Activated CD4-positive, alpha-beta T cell treated with anti-CD3 and anti-CD28 coated beads, Interleukin-2, amount 50 U/mL, for 4 hours (primary cell): Measurements from ENCODE around the gene EDN2.

Experiments used
- DNase-seq, 2 experiments: peaks; one replicate each; pipeline ENCODE4 v3.0.0-alpha.2; 2020

The EDN2 gene

GRCh38 chr1:41482001-41482765 lies 2.3 kb downstream of the EDN2 start:
- DNase-seq, result no peak

DNA sequence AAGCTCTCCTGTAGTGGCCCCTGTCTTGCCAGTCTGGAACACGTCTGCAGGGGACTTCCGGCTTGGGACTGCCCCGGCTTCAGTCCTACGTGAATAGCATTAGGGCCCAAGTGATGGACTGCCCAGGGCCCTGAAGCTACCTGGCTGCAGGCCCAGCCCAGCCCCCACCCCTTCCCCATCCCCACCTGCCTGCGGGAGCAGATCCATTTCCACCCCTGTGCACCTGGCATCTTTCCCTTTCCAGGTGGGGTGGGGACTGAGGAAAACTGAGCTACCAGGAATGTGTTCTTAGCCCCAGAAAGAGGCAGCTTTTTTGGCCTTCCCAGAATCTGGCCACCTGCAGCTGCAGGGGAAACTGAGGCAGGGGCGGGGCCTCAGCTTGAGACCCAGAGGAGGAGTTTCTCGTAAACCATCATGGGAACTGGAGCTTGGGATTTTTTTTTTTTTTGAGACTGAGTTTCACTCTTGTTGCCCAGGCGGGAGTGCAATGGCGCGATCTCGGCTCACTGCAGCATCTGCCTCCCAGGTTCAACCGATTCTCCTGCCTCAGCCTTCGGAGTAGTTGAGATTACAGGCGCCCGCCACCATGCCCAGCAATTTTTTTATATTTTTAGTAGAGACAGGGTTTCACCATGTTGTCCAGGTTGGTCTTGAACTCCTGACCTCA lies 3.2 kb downstream of the EDN2 start:
- DNase-seq, result no peak

DNA sequence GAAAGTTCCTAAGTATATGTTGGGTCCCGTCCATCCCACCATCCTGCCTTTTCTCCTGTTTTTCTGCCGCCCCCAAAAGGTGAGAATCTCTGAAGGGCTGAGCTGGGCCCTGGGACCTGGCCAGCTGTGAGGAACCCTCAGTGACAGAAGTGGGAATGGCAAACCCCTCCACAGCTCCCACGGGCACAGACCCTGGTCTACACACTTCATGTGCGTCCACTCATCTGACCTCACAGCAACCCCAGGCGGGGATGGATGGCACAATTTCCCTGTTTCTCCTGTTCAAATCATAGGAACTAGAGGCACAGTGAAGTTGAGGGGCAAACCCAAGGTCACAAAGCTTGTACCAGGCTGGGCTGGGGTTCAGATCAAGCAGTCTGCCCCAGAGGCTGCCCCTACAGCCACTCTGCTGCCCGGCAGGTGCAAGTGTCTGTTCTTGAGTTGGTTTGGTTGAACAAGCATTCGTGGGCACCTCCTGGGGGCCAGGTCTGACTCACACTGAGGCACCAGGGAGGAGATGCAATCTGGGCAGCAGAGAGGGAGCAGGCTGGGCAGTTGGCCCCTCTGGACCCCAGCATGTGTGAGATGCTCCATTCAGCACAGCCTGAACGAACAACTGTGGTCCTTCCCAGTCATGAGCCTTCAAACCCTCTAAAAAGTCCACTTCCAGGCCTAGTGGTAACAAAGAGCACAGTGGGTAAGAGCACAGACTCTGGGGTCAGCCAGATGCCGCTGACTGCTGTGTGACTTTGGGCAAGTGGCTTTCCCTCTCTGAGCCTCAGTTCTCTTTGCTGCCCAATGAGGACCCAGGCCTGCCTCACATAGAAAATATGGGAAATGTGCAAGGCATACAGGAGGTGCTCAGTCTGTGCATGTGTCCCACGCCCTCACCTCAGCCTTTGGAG lies 4.0 kb downstream of the EDN2 start:
- no peak for DNase-seq

DNA sequence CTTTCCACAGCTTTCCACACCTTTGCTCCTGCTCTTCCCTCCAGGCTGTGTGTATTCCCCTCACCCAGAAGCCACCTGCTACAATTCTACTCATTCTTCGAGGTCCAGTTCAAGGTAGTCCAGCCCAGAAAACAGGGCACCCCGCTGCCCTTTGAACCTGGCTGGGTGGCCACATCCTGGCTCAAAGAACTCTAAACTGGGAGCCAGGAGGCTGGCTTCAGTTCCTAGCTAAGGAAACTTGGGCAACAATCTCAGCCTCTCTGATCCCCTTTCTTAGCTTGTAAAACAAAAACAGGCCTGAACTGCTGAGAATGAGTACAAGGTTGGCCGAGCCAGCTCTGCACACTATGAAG lies 4.7 kb downstream of the EDN2 start:
- DNase-seq, result no peak

DNA sequence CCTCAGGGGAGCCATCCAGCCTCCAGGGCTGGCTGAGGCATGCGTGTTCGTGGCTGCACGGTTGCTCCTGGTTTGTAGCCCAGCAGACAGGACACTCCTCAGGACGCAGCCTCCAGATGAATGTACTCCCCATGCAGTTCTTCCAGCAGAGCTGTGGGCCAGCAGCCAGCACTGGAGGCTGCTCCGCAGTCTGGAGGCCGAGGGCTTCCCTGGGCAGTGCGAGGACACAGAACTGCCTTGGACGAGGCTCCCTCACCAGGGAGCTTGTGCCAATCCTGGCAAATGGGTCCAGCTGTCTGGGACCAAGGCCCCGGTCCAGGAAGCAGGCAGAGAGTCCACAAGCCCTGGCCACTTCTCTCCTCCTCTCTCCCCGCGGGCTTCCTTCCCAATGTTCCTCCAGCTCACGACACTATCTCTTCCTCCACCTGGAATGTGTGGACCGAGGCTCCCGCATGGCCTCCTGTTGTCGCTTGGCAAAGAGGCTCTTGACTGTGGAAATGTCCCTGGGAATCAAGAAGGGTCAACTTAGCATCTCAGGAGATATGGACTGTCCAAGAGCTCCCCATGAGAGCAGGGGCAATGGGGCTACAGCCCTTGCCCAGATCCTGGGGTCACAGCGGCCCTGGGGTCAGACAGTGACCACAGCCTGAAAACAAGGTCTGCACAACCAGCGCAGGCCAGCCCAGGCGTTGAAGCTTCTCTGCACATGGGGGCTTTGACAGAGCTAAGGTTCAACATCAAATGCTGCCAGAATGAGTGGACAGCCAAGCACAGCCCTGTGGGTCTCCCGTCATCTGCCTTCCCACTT lies 5.3 kb downstream of the EDN2 start:
- no peak for DNase-seq

DNA sequence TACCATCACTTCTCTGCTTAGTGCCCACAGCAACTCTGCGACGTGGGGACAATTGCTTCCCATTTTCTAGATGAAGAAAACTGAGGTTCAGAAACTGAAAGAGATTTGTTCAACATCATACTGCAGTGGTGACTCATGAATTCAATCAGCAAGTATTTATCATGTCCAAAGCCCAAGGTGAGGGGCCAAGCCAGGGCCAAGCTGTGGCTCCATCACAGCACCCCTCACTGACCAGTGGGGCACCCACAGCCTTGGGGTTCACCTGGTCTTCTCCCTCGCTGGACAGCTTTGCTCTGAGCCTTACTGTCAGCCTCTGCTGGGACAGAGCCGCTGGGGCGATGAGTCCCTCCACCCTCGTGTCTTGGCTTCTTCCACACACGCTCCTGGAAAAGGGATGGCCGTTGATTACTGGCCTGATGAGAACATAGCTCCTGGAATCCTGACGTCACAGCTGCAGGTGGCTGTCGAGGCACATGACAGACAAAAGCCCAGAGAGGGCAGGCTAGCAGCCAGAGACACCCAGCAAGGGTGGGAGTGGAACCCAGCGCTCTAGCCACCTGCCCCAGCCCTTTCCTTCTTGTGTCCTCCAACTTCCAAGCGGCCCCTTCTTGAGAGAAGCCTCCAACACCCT lies 6.2 kb downstream of the EDN2 start:
- no peak for DNase-seq

DNA sequence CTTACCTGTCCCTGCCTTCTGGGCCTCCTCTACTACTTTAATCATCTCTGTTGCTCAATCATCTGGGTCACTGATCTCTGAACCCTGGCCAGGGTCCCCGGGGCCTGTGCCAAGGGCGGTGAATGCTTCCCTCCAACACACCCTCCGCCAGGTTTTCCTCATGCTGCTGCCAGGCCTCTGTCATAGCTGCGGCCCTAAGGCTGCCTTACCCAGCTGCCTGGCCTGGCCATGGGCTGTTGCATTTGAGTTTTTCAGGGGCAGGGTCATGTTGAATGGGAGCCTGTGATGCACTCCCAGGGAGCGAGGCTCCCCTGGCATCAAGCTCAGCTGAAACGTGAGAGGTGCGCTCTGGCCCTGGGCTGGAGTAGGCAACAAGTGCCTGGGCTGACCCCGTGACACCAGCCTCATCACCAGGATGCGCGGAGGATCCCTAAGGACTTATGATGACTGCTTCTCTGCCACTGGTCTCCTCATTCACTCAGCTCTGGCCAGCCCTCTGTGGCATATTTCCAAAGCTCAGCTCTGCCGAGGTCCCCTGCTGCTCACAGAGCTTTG lies 7.6 kb downstream of the EDN2 start:
- DNase-seq, result no peak

GRCh38 chr1:41475859-41476567 lies 8.5 kb downstream of the EDN2 start:
- DNase-seq, result no peak

DNA sequence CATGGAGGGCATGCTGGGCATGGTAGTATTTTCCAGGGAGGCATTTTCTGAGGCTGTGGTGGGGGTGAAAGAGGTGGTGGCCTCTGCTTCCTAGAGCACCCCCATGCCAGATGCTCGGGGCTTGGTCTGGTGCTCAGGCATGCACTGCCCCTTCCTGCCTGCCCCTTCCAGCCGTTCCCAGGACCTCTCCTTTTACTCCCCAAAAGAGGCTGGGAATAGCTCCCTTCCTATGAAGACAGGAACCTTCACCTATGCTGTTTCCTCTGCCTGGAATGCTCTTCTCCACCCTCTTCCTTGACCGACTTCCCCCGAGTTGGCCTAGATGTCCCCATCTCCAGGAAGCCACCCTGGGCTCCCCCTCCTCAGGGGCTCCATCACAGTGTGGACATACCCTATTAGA lies 9.1 kb downstream of the EDN2 start:
- no peak for DNase-seq

- no peak for DNase-seq
Measured at GRCh38 chr1:41474490-41475271, 9.8 kb downstream of the EDN2 start.

GRCh38 chr1:41473738-41474362 lies 10.6 kb downstream of the EDN2 start:
- DNase-seq, result no peak

DNA sequence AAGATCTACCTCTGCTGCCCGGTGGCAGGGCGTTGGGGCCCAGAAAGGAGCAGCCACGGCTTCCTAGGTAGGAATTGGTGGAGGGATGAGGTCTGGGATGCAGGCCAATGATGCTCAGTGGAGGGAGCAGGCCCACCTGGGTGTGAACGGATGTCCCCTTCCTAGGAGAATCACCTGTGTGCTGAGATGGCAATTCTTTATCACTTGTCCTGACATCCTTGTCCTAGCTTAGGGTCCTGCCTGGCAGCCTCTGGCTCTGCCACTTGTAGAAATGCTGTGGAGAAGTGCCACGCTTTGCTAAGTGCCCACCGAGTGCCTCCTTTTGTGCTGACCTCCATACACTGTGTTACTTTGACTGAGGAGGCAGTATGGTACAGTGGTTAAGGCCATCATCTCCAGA lies 12.8 kb downstream of the EDN2 start:
- DNase-seq, result no peak

GRCh38 chr1:41469706-41470105 lies 14.8 kb downstream of the EDN2 start:
- DNase-seq, result no peak

- DNase-seq, result no peak
Measured at GRCh38 chr1:41468122-41468762, 16.2 kb downstream of the EDN2 start.

DNA sequence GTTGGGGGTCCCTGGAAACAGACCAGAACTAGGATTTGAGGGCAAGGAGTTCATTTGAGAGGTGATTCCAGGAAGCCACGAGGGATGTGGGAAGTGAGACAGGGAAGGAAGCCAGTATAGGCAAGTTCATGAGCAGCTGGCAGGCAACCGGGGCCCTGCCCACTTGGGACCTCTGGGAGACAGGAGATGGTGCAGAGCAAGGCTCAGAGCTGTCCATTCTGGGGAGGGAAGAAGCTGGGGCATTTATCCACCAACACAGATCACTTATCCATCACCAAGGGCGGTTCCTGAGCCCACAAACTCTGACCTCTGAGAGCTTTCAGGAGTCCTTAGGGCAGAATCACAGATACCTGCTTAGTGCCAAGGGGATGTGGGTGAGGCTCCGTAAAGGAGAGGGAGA lies 16.8 kb downstream of the EDN2 start:
- no peak for DNase-seq

- DNase-seq, result no peak
Measured at GRCh38 chr1:41466146-41466545, 18.3 kb downstream of the EDN2 start.

GRCh38 chr1:41465741-41466140 lies 18.7 kb downstream of the EDN2 start:
- DNase-seq, result no peak

- no peak for DNase-seq
Measured at GRCh38 chr1:41464885-41465284, 19.6 kb downstream of the EDN2 start.

- no peak for DNase-seq
Measured at GRCh38 chr1:41463516-41463915, 21.0 kb downstream of the EDN2 start.

DNA sequence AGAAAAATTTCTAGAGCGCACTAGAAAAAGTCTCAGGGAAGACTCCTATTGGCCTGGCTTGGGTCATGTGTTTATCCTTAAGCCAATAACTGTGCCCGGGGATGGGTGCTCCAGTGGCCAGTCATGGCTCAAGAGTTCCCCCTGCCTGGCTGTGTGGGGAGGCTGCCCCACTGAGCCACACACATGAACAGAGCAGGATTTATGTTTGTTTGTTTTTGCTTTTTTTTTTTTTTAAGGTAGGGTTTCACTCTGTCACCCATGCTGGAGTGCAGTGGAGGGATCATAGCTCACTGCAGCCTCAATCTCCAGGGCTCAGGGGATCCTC lies 21.8 kb downstream of the EDN2 start:
- DNase-seq, result no peak
